GM21717 (cell line): ENCODE results near the gene TSPAN16.

Source experiments
- ATAC-seq: cut with Tn5 transposase; IDR thresholded peaks from one replicate; pipeline ENCODE4 v1.9.1; 2021; ENCODE audit warnings: mild to moderate bottlenecking, moderate library complexity; ENCODE audit not compliant: unreplicated experiment

TSPAN16 gene

DNA sequence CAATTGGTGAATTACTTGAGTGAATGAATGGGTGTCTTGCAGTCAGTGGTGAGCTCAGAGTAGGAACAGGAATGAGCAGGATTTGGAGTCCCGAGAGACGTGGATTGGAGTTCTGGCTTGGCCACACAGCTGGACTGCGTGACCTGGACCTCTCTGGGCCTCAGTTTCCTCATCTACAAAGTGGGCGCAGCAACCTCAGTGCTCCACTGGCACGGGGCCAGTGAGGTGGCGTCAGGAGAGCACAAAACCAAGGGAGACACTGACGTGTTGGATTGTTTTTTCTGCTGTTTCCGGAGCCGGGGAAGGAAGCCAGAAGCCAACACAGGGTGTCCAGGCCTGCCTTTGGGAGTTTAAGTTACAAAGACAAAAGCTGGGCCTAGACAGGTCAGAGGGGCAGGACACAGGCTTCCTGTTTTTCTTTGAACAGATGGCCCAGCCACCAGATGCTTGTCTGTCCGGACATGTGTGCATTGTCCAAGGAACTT, 27.1 kb upstream of the TSPAN16 start:
- ATAC-seq: no peak

DNA sequence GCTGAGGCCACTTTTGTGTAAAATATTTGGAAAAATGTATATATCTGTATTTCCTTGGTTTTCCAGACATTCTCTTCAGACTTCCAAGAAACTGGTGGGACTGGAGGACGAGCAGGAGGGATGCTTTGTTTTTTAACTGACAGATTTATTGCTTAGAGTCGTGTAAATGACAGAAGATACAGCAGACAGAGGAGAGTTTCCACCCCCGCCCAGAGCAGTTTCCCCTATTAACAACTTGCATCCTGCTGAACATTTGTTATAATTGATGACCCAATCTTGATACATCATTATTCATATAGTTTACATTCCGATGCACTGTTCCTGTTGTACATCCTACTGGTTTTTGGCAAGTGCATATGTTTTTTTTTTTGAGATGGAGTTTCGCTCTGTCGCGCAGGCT, 26.6 kb upstream of the TSPAN16 start:
- ATAC-seq: no peak

DNA sequence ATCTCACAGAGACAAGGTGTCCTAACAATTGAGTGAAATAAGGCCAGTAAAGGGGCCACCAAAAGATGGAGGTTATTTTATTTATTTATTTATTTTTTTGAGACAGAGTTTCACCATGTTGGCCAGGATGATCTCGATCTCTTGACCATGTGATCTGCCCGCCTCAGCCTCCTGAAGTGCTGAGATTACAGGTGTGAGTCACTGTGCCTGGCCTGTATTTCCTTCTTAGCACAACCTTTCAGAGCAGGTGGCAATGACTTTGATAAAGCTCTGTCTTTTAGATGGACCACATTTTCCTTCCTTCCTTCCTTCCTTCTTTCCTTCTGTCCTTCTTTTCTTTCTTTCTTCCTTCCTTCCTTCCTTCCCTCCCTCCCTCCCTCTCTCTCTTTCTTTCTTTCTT, 22.7 kb upstream of the TSPAN16 start:
- no peak for ATAC-seq

DNA sequence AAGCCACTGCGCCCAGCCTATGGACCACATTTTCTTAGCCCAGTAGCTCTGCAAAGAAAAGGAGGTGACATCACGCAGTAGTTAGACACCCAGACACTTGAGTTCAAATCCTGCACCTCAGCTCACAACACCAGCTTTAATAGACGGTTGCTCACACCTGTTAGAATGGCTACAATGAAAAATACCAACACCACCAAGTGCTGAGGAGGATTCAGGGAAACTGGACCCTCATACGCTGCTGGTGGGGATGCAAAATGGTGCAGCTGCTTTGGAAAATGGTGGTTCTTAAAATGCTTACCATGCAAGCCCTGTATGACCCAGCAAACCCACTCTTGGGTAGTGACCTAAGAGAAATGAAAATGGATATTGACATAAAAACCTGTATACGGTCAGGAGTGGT, 22.0 kb upstream of the TSPAN16 start:
- no peak for ATAC-seq

DNA sequence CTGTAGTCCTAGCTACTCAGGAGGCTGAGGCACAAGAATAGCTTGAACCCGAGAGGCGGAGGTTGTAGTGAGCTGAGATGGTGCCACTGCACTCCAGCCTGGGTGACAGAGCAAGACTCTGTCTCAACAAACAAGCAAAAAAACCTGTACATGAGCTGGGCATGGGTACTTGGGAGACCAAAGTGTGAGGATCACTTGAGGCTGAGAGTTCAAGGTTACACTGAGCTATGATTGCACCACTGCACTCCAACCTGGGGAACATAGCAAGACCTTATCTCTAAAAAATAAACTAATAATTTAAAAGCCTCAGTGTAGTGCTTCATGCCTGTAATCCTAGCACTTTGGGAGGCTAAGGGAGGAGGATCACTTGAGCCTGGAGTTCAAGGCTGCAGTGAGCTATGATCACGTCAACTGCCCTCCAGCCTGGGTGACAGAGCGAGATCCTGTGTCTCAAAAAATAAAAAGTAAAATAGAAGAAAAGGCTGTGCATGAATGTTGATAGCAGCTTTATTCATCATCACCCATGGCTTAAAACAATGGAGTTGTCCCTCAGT, 21.4 kb upstream of the TSPAN16 start:
- no peak for ATAC-seq

DNA sequence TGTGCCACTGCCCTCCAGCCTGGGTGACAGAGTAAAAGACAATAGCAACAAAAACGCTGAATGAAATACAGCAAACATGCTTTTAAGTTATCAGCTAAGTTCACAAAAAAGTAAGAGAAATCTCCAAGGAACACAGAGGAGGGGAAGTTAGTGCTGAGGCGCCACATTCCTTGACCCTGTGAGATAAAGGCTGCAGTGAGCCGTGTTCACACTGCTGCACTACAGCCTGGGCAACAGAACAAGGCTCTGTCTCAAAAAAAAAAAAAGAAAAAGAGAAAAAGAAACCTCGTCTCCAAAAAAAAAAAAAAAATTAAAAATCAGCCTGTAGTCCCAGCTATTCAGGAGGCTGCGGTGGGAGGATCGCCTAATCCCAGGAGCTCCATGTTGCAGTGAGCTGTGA, 17.3 kb upstream of the TSPAN16 start:
- ATAC-seq: no peak

DNA sequence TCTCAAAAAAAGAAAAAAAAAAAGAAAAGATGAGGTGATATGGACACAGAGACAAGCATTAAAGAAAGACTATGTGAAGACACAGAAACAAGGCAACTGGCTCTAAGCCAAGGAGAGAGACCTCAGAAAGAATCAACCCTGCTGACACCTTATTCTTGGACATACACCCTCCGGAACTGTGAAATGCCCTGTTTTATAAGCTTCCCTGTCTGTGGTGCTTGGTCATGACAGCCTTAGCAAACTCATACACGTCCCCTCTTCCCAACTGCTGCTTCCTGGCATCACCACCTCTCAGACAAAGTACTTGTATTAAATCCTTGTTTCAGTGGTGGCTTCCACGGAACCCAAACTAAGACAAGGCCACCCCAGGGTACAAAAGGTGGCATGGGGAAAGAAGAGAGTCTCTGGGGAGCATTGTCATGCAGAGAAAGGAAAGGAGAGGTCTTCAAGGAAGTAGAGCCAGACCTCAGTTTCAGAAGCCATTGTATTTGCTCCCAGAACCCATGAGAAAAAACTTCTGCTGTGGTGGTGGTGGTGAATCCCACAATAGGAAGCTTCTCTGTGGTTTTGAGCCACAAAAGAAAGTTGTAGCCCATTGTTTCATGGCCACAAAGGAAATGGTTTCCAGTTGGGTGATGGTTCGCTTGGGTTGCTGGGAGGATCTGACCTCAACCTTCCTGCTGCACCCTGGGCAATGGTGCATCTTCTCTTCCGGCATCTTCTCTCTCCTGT, 16.3 kb upstream of the TSPAN16 start:
- ATAC-seq: no peak

DNA sequence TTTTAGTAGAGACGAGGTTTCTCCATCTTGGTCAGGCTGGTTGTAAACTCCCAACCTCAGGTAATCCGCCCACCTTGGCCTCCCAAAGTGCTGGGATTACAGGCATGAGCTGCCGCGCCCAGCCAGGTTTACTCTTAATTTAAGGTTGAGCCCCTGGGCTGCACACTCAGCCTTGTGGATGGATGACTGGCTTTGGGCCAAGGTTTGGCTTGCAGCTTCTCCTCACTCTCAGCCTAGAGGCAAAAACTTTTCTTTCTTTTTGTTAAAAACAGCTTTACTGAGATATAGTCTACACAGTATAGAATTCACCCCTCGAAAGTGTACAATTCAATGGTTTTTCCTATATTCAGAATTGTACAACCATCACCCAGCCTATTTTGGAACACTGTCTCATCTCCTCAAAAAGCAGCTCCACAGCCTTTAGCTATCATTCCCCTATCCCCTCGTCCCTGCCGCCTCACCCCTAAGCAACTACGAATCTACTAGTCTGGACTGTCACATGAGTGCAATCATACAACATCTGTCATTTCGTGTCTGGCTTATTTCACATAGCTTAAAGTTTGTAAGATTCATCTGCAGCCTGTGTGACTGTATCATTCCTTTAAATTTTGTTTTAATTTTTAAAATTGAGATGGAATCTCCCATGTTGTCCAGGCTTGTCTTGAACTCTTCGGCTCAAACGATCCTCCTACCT, 14.5 kb upstream of the TSPAN16 start:
- ATAC-seq: no peak

DNA sequence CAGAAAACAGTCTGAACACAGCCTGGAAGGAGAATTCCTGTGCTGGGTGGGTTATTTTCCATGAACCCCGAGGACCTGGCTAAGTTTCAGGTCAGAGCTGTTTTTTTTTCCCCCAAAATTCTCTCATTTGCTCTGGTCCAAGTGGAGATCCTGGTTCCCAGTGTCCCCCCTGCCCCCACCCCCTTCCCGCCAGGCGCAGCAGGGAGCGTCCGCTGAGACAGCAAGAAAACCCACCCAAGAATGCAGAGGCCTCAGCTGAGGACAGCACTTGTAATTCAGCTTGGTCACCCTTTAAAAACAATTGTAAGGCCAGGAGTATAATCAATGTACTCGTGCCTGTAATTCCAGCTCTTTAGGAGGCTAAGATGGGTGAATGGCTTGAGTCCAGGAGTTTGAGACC, 11.4 kb upstream of the TSPAN16 start:
- no peak for ATAC-seq

DNA sequence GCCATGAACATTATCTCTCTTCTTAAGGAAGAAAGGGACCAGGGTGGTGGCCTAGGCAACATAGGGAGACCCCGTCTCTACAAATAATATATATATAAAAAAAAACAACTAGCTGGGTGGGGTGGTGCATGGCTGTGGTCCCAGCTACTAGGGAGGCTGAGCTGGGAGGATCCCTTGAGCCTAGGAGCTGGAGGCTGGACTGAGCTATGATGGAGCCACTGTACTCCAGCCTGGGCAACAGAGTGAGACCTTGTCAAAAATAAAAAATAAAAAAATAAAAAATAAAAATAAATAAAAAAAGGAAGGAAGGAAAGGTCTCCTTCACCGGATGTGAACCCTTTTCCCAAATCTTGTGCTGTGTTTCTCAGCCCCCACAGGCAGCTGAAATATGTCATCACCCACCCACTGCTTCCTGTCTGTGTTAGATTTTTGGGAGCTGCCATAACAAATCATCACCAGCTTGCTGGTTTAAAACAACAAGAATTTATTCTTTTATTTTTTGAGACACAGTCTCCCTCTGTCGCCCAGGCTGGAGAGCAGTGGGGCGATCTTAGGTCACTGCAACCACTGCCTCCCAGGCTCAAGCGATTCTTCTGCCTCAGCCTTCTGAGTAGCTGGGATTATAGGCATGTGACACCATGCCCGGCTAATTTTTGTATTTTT, 9.5 kb upstream of the TSPAN16 start:
- ATAC-seq: no peak

DNA sequence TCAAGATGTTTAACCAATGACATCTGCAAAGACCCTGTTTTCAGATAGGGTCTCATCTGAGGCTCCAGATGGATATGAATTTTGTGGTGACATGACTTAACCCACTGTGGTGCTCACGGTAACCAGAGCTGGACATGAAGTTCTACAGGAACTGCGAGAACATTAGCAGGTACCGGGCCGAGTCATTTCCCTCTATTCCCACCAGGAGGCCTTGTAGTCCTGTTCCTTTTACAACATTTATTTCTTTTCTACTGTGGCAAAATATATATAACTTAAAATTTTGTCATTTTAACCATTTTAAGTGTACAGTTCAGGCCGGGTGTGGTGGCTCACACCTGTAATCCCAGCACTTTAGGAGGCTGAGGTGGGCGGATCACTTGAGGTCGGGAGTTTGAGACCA, 7.6 kb upstream of the TSPAN16 start:
- ATAC-seq: no peak

DNA sequence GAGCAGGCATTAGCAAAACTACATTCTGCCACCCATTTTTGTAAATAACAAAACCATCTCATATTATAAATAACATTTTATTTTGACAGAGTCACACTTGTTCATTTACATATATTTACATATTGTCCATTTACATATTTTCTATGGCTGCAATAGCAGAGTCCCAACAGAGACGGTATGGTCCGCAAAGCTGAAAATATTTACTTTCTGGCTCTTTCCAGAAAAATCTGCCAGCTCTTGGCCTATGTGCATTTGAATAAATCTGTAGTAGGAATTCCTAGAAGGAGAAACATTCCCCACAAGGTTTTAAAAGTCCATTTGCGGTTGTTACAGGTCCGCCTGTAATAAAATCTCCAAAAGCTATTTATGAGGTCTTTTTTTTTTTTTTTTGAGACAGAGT, 5.7 kb upstream of the TSPAN16 start:
- no peak for ATAC-seq

DNA sequence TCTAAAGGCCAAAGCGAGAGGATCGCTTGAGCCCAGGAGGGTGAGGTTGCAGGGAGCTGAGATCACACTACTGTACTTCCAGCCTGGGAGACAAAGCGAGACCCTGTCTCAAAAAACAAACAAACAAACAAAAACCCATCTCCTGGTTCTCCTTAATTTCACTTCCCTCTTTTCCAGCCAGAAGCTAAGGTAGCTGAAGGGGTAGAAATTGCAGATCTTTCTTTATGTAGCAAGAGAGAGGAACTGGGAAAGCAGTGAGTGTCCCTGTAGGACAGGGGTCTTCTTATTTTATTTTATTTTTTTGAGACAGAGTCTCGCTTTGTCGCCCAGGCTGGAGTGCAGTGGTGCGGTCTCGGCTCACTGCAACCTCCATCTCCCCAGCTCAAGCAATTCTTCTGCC, 4.5 kb upstream of the TSPAN16 start:
- no peak for ATAC-seq

DNA sequence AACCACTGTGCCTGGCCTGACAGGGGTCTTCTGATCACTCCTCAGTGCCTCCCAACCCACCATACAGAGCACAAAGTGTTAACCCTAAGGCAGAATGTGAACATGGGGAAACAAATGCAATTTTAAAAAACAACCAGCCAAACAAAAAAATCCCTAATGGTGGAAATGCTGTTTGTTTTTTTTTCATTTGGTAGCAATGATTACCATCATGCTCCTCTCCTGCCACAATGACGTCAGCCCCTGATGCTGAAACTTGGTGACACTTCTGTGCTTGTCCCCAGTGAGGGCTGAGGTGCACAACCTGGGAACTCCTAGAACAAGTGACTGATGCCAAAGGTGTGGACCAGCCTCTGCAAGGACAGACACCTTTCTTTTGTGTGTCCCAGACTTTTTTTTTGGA, 4.0 kb upstream of the TSPAN16 start:
- no peak for ATAC-seq

DNA sequence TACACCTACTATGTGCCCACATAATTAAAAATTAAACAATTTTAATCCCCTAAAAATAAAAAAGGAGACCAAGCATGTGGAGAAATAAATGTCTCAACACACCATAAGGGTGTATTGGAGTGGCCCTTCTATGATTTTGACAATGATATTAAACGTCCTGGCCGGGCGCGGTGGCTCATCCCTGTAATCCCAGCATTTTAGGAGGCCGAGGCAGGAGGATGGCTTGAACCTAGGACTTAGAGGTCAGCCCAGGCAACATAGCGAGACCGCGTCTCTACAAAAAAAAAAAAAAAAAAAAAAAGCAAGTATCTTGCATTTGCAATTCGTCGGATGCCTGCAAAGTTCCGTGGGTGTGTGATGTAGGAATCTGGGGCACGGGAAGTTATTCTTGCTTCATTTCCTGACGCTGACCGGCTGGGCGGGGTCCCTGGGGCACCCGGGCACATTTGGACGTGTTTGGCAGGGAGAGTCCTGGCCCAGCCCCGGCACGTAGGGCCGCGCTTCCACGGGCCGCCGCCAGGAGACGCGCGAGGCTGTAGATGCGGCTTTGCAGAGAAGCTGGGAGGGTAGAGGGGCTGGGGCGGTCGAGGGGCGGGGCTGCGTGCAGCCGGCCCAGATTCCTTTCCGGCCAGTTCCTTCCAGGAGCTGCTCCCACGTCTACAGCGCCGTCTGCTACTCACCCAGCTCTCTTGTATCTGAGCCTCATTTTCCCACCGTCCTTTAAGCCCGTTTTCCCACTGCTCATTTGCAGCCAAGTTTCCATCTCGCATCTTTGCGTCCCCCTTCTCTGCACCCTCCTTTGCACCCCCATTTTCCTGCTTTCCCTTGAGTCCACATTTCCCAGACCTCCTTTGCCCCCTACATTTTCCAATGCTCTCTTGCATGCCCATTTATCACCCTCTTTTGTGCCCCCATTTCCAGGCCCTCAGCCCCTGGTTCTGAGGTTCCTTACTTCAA, 2.2 kb upstream of the TSPAN16 start:
- ATAC-seq: no peak

DNA sequence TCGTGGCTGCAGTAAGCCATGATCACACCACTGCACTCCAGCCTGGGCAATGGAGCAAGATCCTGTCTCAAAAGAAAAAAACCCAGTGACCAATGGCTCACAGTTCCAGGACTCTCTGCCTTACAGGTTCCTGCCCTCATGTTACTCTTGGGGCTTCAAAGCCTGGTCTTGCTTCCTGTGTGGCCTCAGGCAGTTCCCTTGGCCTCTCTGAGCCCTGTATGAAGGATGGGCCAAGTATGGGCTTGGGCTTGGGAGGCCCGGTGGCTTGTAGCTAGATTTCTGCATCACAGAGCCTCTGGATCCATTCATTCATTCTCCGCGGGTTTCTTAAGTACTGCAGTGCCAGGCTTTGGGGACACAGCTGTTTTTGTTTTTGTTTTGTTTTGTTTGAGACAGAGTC, 780 bp upstream of the TSPAN16 start:
- no peak for ATAC-seq

DNA sequence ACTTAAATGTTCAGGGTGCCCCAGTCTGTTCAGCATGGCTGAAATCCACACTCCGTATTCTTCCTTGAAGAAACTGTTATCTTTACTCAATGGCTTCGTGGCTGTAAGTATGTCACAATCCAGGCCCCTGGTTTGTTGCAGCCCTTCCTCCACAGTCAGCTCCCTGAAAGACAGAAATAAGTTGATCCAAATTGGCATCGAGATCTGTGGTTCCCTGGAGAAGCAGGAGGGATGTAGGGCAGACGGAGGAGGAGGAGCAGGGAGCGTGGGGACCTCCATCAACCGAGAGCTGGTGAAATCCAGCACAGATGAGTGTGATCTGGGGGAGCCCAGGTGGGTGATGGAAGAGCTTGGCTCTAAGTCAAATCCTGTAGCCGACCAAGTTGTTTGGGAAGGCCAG, 304 bp downstream of the TSPAN16 start:
- no peak for ATAC-seq

DNA sequence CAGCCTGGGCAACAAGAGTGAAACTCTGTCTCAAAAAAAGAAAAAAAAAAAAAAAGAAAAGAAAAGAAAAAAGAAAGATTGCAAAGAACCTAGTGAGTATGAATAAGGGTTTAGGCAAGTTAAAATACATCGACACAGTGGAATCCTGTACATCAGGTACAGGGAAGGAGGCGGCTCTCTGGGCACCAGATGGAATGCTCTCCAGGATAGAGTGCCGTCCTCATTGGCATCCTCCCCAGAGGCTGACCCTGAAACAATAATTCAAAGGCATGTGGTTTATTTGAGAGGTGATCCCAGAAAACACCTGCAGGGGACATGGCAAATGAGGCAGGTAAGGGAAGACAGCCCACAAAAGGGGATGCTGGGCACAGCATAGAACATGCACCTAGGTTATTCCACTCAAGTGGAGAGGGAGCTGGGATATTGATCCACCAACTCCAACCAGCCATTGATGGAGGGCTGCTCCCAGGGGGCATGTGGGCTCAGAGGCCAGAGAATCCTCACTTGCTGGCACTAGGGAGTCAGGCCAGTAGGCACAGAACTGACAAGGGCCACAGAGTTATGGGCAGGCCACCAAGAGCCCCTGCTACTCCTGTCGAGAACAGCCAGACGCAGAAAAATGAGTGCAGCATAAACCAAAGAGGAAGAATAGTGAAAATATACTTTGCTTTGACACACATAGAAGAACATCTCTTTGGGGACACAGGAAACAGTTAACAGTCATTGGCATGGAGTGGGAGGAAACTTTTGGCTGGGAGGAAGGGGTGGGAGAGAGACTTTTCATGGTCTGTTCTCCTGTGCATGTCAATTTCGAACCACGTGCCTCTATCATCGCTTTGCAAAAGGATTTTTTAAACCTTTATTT, 4.2 kb downstream of the TSPAN16 start:
- no peak for ATAC-seq

DNA sequence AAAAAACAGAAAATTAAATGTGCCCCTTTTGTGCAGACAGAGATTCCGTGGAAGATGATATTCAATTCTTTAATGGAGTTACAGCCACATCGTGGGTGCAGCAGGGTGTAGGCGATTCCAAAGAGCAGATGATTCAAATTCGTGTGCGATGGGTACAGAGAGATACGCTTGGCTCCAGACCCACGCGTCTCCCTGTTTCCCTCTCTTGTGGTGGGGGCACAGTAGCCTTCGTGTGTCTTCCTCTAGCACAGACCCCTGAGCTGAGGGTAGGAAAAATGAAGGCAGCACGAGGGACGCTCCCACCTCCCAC, 4.8 kb downstream of the TSPAN16 start:
- ATAC-seq: no peak

DNA sequence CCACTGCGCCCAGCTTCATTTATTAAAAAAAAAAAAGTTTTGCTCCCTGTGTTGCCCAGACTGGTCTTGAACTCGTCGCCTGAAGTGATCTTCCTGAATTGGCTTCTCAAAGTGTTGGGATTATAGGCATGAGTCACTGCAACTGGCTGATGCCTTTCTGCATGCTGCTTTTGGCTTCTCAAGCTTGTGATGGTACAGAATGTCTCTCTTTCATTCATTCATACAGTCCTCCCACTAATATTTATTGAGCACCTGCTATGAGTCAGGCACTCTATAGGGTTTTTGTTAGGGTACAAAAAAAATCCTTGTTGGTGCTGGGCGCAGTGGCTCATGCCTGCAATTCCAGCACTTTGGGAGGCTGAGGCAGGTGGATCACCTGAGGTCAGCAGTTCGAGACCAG, 9.0 kb downstream of the TSPAN16 start:
- ATAC-seq: no peak
